Activated CD4-positive, alpha-beta T cell treated with anti-CD3 and anti-CD28 coated beads, Interleukin-2, amount 50 U/mL, for 1 hour (primary cell): ENCODE results near the gene UNC13C.
"Not testable (repeated sequence)": the region's sequence is repeated elsewhere in the genome, so short reads cannot be mapped to it uniquely, and the experiment has no call there.

Experiments used
- DNase-seq: peaks from one replicate; pipeline ENCODE4 v3.0.0-alpha.2; 2020

The UNC13C gene

GRCh38 chr15:53978253-53978906 is at the start of gene UNC13C:
TSS of gene UNC13C (plus strand) at chr15:53978441. CDS start at chr15:54012904, 34,463 bp downstream.
- no peak for DNase-seq

- no peak for DNase-seq
Measured at GRCh38 chr15:53936137-53936536, 42.1 kb upstream of the UNC13C start.

GRCh38 chr15:53937632-53938031 is 40.6 kb upstream of the UNC13C start:
- not testable (repeated sequence) for DNase-seq

- no peak for DNase-seq
Measured at GRCh38 chr15:53950572-53950971, 27.7 kb upstream of the UNC13C start.

- no peak for DNase-seq
Measured at GRCh38 chr15:53955396-53955795, 22.8 kb upstream of the UNC13C start.

GRCh38 chr15:53962646-53963561 is 15.3 kb upstream of the UNC13C start:
- no peak for DNase-seq

GRCh38 chr15:53963801-53964200 is 14.4 kb upstream of the UNC13C start:
- DNase-seq = no peak

- DNase-seq = no peak
Measured at GRCh38 chr15:53974121-53974520, 4.1 kb upstream of the UNC13C start.

- no peak for DNase-seq
Measured at GRCh38 chr15:53974813-53975212, 3.4 kb upstream of the UNC13C start.

- no peak for DNase-seq
Measured at GRCh38 chr15:53976844-53977392, 1.3 kb upstream of the UNC13C start.

- no peak for DNase-seq
Measured at GRCh38 chr15:53979051-53979788, 979 bp downstream of the UNC13C start.

- DNase-seq = no peak
Measured at GRCh38 chr15:53980021-53980420, 1.8 kb downstream of the UNC13C start.

GRCh38 chr15:53982071-53982680 is 3.9 kb downstream of the UNC13C start:
- no peak for DNase-seq

- DNase-seq = no peak
Measured at GRCh38 chr15:53982876-53983275, 4.6 kb downstream of the UNC13C start.

- DNase-seq = no peak
Measured at GRCh38 chr15:53984221-53984620, 6.0 kb downstream of the UNC13C start.

GRCh38 chr15:53985562-53985961 is 7.3 kb downstream of the UNC13C start:
- no peak for DNase-seq

- DNase-seq = no peak
Measured at GRCh38 chr15:53987480-53987879, 9.2 kb downstream of the UNC13C start.

- no peak for DNase-seq
Measured at GRCh38 chr15:54007256-54007655, 29.0 kb downstream of the UNC13C start.

- DNase-seq = no peak
Measured at GRCh38 chr15:54011656-54012055, 33.4 kb downstream of the UNC13C start.

GRCh38 chr15:54014067-54014655 is 35.9 kb downstream of the UNC13C start:
- no peak for DNase-seq

- DNase-seq = no peak
Measured at GRCh38 chr15:54017251-54017650, 39.0 kb downstream of the UNC13C start.

- DNase-seq = no peak
Measured at GRCh38 chr15:54017959-54018358, 39.7 kb downstream of the UNC13C start.
